H1 (cell line): Measurements from ENCODE around the gene CCDC77. TPM values are rescaled to one million over a fixed set of nuclear protein-coding genes. Genes with fewer than 3 reads are reported as not detected.

ENCODE experiments used
- CTCF ChIA-PET: fragments of 300-600 bp; sonication (Branson Sonifier 250); formaldehyde crosslinking; loops from one replicate; lab custom pipeline; 2021; ENCODE audit not compliant: partially characterized antibody; lab: Charles Lee
- POLR2A ChIA-PET: fragments of 300-600 bp; sonication (Branson Sonifier 250); formaldehyde crosslinking; loops from one replicate; lab custom pipeline; 2021; ENCODE audit warnings: inconsistent platforms; ENCODE audit not compliant: partially characterized antibody; lab: Charles Lee
- DNase-seq, 2 experiments: peaks; one replicate each; pipeline versions ENCODE4 v3.0.0 to v3.0.0-alpha.2; 2010 to 2022; ENCODE audit warnings: low spot score in 2 of 2, low read depth in 1 of 2, mixed read lengths in 1 of 2
- FAIRE-seq: peaks from 2 replicates; lab custom pipeline; 2011; peaks lifted over from hg19 to GRCh38; lab: Jason Lieb, UNC
- H2AFZ ChIP-seq: 2 replicates; pipeline ENCODE4 v1.8.1; 2012; ENCODE audit warnings: low read length, inconsistent platforms
- H2AK5ac ChIP-seq: 2 replicates; pipeline ENCODE4 v1.6.1; 2013; ENCODE audit warnings: low read depth, low read length
- H2BK120ac ChIP-seq: replicated peaks from 2 replicates; pipeline ENCODE3; 2013; ENCODE audit warnings: low read depth, low read length, inconsistent platforms
- H2BK12ac ChIP-seq: 2 replicates; pipeline ENCODE4 v1.6.1; 2013; ENCODE audit warnings: low read depth, low read length
- H2BK15ac ChIP-seq: 2 replicates; pipeline ENCODE4 v1.6.1; 2013; ENCODE audit warnings: low read length
- H2BK20ac ChIP-seq: 2 replicates; pipeline ENCODE4 v1.6.1; 2013; ENCODE audit warnings: low read length
- H2BK5ac ChIP-seq: 2 replicates; pipeline ENCODE4 v1.6.1; 2013; ENCODE audit warnings: low read depth, low read length
- H3K14ac ChIP-seq: 2 replicates; pipeline ENCODE4 v1.6.1; 2013; ENCODE audit warnings: inconsistent platforms; ENCODE audit not compliant: insufficient read length
- H3K18ac ChIP-seq: 2 replicates; pipeline ENCODE4 v1.6.1; 2013; ENCODE audit warnings: low read length; ENCODE audit errors: extremely low read depth
- H3K23ac ChIP-seq: 2 replicates; pipeline ENCODE4 v1.6.1; 2013; ENCODE audit warnings: inconsistent platforms; ENCODE audit not compliant: insufficient read length
- H3K23me2 ChIP-seq: 2 replicates; pipeline ENCODE4 v1.6.1; 2013; ENCODE audit warnings: low read depth, low read length
- H3K27ac ChIP-seq: 2 replicates; pipeline ENCODE4 v1.6.1; 2011; ENCODE audit warnings: low read depth, low read length, inconsistent platforms
- H3K27me3 ChIP-seq, 4 experiments: replicated peaks in 1 of 4; 1 replicate in 1 of 4; 2 replicates in 3 of 4; pipeline versions ENCODE4 v1.6.1 to v1.8.1; 2011 to 2013; ENCODE audit warnings: low read length in 3 of 4, mild to moderate bottlenecking in 3 of 4, inconsistent platforms in 2 of 4, mixed read lengths in 2 of 4, moderate library complexity in 1 of 4; ENCODE audit not compliant: control insufficient read depth in 3 of 4, insufficient read depth in 3 of 4; ENCODE audit errors: extremely low read depth in 1 of 4
- H3K36me3 ChIP-seq, 4 experiments: 2 replicates each; pipeline versions ENCODE4 v1.6.1 to v1.8.1; 2011 to 2013; ENCODE audit warnings: mild to moderate bottlenecking in 4 of 4, low read length in 3 of 4, moderate library complexity in 2 of 4, control low read depth in 1 of 4, inconsistent platforms in 1 of 4; ENCODE audit not compliant: insufficient read depth in 4 of 4, control insufficient read depth in 2 of 4
- H3K4ac ChIP-seq: replicated peaks from 2 replicates; pipeline ENCODE3; 2013; ENCODE audit warnings: low read length, low read depth, mixed read lengths, inconsistent platforms; ENCODE audit not compliant: insufficient read length
- H3K4me1 ChIP-seq, 4 experiments: replicated peaks in 1 of 4; 1 replicate in 1 of 4; 2 replicates in 3 of 4; pipeline versions ENCODE4 v1.6.1 to v1.8.1; 2011 to 2013; ENCODE audit warnings: low read length in 3 of 4, inconsistent platforms in 2 of 4, mixed read lengths in 1 of 4; ENCODE audit not compliant: insufficient read depth in 4 of 4, control insufficient read depth in 3 of 4
- H3K4me2 ChIP-seq, 2 experiments: 2 replicates each; pipeline versions ENCODE4 v1.6.1 to v1.8.1; 2011 to 2013; ENCODE audit warnings: low read depth in 2 of 2, low read length in 2 of 2, control low read depth in 1 of 2, inconsistent platforms in 1 of 2, mild to moderate bottlenecking in 1 of 2; ENCODE audit not compliant: insufficient read depth in 1 of 2
- H3K4me3 ChIP-seq, 4 experiments: fragments of 200-600, 300-600 bp in 1 of 4; sonication (generic), shearing (Covaris generic), sonication (Bioruptor Twin) in 1 of 4; 2 replicates each; pipeline versions ENCODE4 v1.5.1 to v1.8.1; 2011 to 2016; ENCODE audit warnings: low read length in 4 of 4, low read depth in 3 of 4, control low read depth in 2 of 4, inconsistent platforms in 2 of 4, mild to moderate bottlenecking in 2 of 4, mixed read lengths in 1 of 4, moderate library complexity in 1 of 4; ENCODE audit not compliant: insufficient read depth in 2 of 4; ENCODE audit errors: extremely low read depth in 1 of 4
- H3K56ac ChIP-seq: replicated peaks from 2 replicates; pipeline ENCODE3; 2013; ENCODE audit warnings: low read depth, mild to moderate bottlenecking, mixed read lengths, low read length, inconsistent platforms; ENCODE audit not compliant: insufficient read length
- H3K79me1 ChIP-seq: 2 replicates; pipeline ENCODE4 v1.6.1; 2013; ENCODE audit warnings: low read depth, low read length, control low read depth
- H3K79me2 ChIP-seq, 2 experiments: 2 replicates each; pipeline versions ENCODE4 v1.6.1 to v1.8.1; 2012 to 2013; ENCODE audit warnings: low read length in 2 of 2, mild to moderate bottlenecking in 2 of 2, inconsistent platforms in 1 of 2; ENCODE audit not compliant: insufficient read depth in 2 of 2, control insufficient read depth in 1 of 2
- H3K9ac ChIP-seq, 4 experiments: replicated peaks in 1 of 4; 1 replicate in 1 of 4; 2 replicates in 3 of 4; pipeline versions ENCODE4 v1.6.1 to v1.8.1; 2011 to 2013; ENCODE audit warnings: low read depth in 3 of 4, low read length in 3 of 4, control low read depth in 2 of 4, mild to moderate bottlenecking in 2 of 4, moderate library complexity in 2 of 4, inconsistent platforms in 1 of 4; ENCODE audit errors: extremely low read depth in 1 of 4
- H3K9me3 ChIP-seq, 2 experiments: 2 replicates each; pipeline versions ENCODE4 v1.6.1 to v1.8.1; 2012 to 2013; ENCODE audit warnings: mild to moderate bottlenecking in 2 of 2, moderate library complexity in 2 of 2, control low read depth in 1 of 2, inconsistent platforms in 1 of 2, low read depth in 1 of 2, low read length in 1 of 2, mixed read lengths in 1 of 2; ENCODE audit not compliant: insufficient read depth in 2 of 2
- H4K20me1 ChIP-seq, 2 experiments: replicated peaks in 1 of 2; 2 replicates each; pipeline versions ENCODE3 to v1.8.1; 2011 to 2013; ENCODE audit warnings: inconsistent platforms in 2 of 2, low read length in 2 of 2, mild to moderate bottlenecking in 1 of 2; ENCODE audit not compliant: insufficient read depth in 2 of 2, control insufficient read depth in 1 of 2
- H4K5ac ChIP-seq: 2 replicates; pipeline ENCODE4 v1.6.1; 2013; ENCODE audit warnings: low read length, low read depth, mixed read lengths, inconsistent platforms; ENCODE audit not compliant: insufficient read length
- H4K8ac ChIP-seq: 2 replicates; pipeline ENCODE4 v1.8.0; 2013; ENCODE audit warnings: mild to moderate bottlenecking, moderate library complexity, low read length, inconsistent platforms; ENCODE audit not compliant: insufficient read depth; ENCODE audit errors: extremely low read depth
- H4K91ac ChIP-seq: replicated peaks from 2 replicates; pipeline ENCODE3; 2013; ENCODE audit warnings: low read length, mixed read lengths, inconsistent platforms; ENCODE audit not compliant: insufficient read length
- CHD1 ChIP-seq: IDR thresholded peaks from 2 replicates; pipeline ENCODE4 v1.6.1; 2012; ENCODE audit warnings: low read depth, low read length, improper control_type of control experiment
- EP300 ChIP-seq, 2 experiments: IDR thresholded peaks; 1 replicate in 1 of 2; 2 replicates in 1 of 2; pipeline ENCODE4 v1.6.1; 2011 to 2012; ENCODE audit warnings: low read depth in 2 of 2, low read length in 2 of 2, mild to moderate bottlenecking in 2 of 2, borderline replicate concordance in 1 of 2, inconsistent platforms in 1 of 2, moderate library complexity in 1 of 2
- JUND ChIP-seq: IDR thresholded peaks from 2 replicates; pipeline ENCODE4 v1.6.1; 2011; ENCODE audit warnings: mild to moderate bottlenecking, improper control_type of control experiment, low read length
- KDM1A ChIP-seq: fragments of 200-600, 300-600 bp; sonication (generic); IDR thresholded peaks from 2 replicates; pipeline ENCODE4 v1.7.1; 2016; ENCODE audit warnings: mild to moderate bottlenecking, low read length, borderline replicate concordance
- KDM4A ChIP-seq: IDR thresholded peaks from one replicate; pipeline ENCODE4 v1.7.1; 2012; ENCODE audit warnings: low read depth, mild to moderate bottlenecking, moderate library complexity, low read length, inconsistent platforms; ENCODE audit not compliant: severe bottlenecking
- KDM5A ChIP-seq: fragments of 200-600 bp; IDR thresholded peaks from 2 replicates; pipeline ENCODE4 v1.7.1; 2012; ENCODE audit warnings: mild to moderate bottlenecking, low read length, inconsistent platforms, mixed read lengths
- RBBP5 ChIP-seq: IDR thresholded peaks from 2 replicates; pipeline ENCODE4 v1.7.1; 2012; ENCODE audit warnings: low read depth, mild to moderate bottlenecking, inconsistent platforms, low read length, moderate library complexity, borderline replicate concordance
- SAP30 ChIP-seq: fragments of 300-600 bp; sonication (generic); IDR thresholded peaks from 2 replicates; pipeline ENCODE4 v1.7.1; 2012; ENCODE audit warnings: low read length, moderate library complexity, mild to moderate bottlenecking, inconsistent platforms; ENCODE audit not compliant: insufficient read depth, insufficient replicate concordance
- SP4 ChIP-seq: IDR thresholded peaks from 2 replicates; pipeline ENCODE4 v1.6.1; 2012; ENCODE audit warnings: low read length, inconsistent platforms
- SRF ChIP-seq: IDR thresholded peaks from 2 replicates; pipeline ENCODE4 v1.6.1; 2011; ENCODE audit warnings: mild to moderate bottlenecking, low read depth, low read length, moderate library complexity
- TAF1 ChIP-seq: IDR thresholded peaks from 2 replicates; pipeline ENCODE4 v1.6.1; 2011; ENCODE audit warnings: mild to moderate bottlenecking, low read depth, low read length
- WGBS, 2 experiments: shearing (Covaris generic) in 1 of 2; methylation state at CpG; one replicate each; pipeline versions ENCODE4 v1.1.6 to v1.1.7; 2013 to 2015; ENCODE audit warnings: low lambda C conversion rate in 2 of 2, mixed read lengths in 2 of 2, inconsistent platforms in 1 of 2, low coverage in 1 of 2, missing lambda C conversion rate in 1 of 2; ENCODE audit not compliant: insufficient replicate concordance in 2 of 2, insufficient coverage in 1 of 2, insufficient read length in 1 of 2; ENCODE audit errors: extremely low coverage in 1 of 2, missing lambda C conversion rate in 1 of 2; 5-methylcytosine and 5-hydroxymethylcytosine counted together
- polyA plus RNA-seq, 7 experiments: library from polyadenylated mRNA; depleted of rRNA in 3 of 7; stranded (reverse) in 5 of 7; unstranded in 2 of 7; fragments of >200 nt in 5 of 7; fragments of 200-250 nt in 2 of 7; gene quantifications; 1 replicate in 5 of 7; 2 replicates in 1 of 7; 4 replicates in 1 of 7; pipeline versions ENCODE4 v1.2.1 to v1.2.3, GENCODE V29; 2011 to 2013; ENCODE audit warnings: missing spikeins in 2 of 7, mixed read lengths in 2 of 7
- total RNA-seq: library from RNA; stranded (reverse); fragmentation: NEBNext Ultra II Directional; extraction: Animal tissue kit (Norgen Biotek cat#: 25700); gene quantifications from 2 replicates; pipeline ENCODE4 v1.2.1, GENCODE V29; 2021
- TF ChIP-seq, protein P1 (sequence below): IDR thresholded peaks from 2 replicates; pipeline ENCODE4 v1.6.1; 2011; ENCODE audit warnings: low read depth, mild to moderate bottlenecking, low read length; ENCODE audit not compliant: insufficient read depth
- TF ChIP-seq, protein P2 (sequence below): IDR thresholded peaks from 2 replicates; pipeline ENCODE4 v1.6.1; 2011; ENCODE audit warnings: low read length, improper control_type of control experiment

CCDC77 gene
- total and polyA plus RNA-seq, 2 of the 8 experiments (the other 6 are each of a cell fraction or from before 2014, with no cell fraction given), result 10.3 to 30.4 TPM

DNA sequence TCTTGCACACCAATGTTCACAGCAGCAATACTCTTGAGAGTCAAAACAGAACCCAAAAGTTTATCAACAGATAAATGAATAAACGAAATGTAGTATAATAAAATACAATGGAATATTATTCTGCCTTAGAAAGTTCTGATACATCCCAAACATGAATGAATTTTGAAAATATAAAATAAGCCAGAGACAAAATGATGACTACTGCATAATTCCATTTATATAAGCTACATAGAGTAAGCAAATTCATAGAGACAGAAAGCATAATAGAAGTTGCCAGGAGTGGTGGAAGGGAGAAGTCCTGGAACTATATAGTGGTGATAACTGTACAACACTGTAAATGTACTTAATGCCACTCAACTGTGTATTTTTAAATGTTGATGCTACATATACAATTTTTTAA, 33.5 kb upstream of the CCDC77 start:
- Histone ChIP-seq H3K14ac (no peak overlapping the region), H3K23ac (no peak overlapping the region), H3K9me3 (peaks cover 7 to 9% of the 10 kb centered on the region in 2 experiments), H3K18ac (no peak overlapping the region), H3K27ac (no peak overlapping the region), H4K20me1 (no peaks in the 10 kb centered on the region), H3K4ac (no peak overlapping the region), H2AFZ (no peak overlapping the region), H2BK15ac (no peak overlapping the region), H3K9ac (no peak overlapping the region), H3K36me3 (peaks cover 0 to 39% (median 19%) of the 10 kb centered on the region in 4 experiments; a peak in 6 of 8 replicates), H3K56ac (no peak overlapping the region), H3K4me1 (no peaks in the 10 kb centered on the region), H2BK120ac (no peak overlapping the region), H2BK5ac (no peak overlapping the region), H4K5ac (no peak overlapping the region), H3K79me2 (no peaks in the 10 kb centered on the region), H2BK20ac (no peak overlapping the region), H2BK12ac (no peak overlapping the region), H4K91ac (no peak overlapping the region), H3K79me1 (no peaks in the 10 kb centered on the region), H3K27me3 (no peaks in the 10 kb centered on the region), H3K4me2 (no peak overlapping the region), H3K4me3 (no peak overlapping the region), H3K23me2 (no peaks in the 10 kb centered on the region), H2AK5ac (no peak overlapping the region), H4K8ac (no peak overlapping the region)
- ChIA-PET POLR2A (interaction anchor here (1.6 kb wide), 1 partner anchor 15 kb away, joined by 3 read pairs; no protein-coding TSS in a partner anchor), CTCF (no interaction called here)
- FAIRE-seq (no peak), DNase-seq (no peak)
- 90% methylated on average over 1 of the region's 1 CpG; no CpG with 5 or more reads in 1 of the 2 experiments for WGBS, 2 experiments
- TF ChIP-seq KDM4A (no peak), KDM5A (no peak), TAF1 (no peak), SAP30 (no peak), CHD1 (no peak), EP300 (IDR thresholded peaks at IDR 0.05; ENCODE audit: borderline replicate concordance in 1 of 2, low read depth in 2 of 2, low read length in 2 of 2) (no peak), SRF (no peak), RBBP5 (no peak), KDM1A (no peak), JUND (no peak), SP4 (no peak)
- TF ChIP-seq, protein P1, sequence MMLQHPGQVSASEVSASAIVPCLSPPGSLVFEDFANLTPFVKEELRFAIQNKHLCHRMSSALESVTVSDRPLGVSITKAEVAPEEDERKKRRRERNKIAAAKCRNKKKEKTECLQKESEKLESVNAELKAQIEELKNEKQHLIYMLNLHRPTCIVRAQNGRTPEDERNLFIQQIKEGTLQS, result no peak
- TF ChIP-seq, protein P2, sequence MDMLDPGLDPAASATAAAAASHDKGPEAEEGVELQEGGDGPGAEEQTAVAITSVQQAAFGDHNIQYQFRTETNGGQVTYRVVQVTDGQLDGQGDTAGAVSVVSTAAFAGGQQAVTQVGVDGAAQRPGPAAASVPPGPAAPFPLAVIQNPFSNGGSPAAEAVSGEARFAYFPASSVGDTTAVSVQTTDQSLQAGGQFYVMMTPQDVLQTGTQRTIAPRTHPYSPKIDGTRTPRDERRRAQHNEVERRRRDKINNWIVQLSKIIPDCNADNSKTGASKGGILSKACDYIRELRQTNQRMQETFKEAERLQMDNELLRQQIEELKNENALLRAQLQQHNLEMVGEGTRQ, result no peak
